Mesodermal cell (in vitro differentiated cells): ENCODE measurements around the gene ROMO1.

Experiments used
- H3K27ac ChIP-seq: 2 replicates; pipeline ENCODE4 v1.7.0; 2013; ENCODE audit warnings: mild to moderate bottlenecking, low read depth, low read length, moderate library complexity; ENCODE audit not compliant: severe bottlenecking
- H3K36me3 ChIP-seq: 2 replicates; pipeline ENCODE4 v1.7.1; 2013; ENCODE audit warnings: mild to moderate bottlenecking, low read length, moderate library complexity; ENCODE audit not compliant: control insufficient read depth, insufficient read depth
- H3K4me1 ChIP-seq: one replicate; pipeline ENCODE4 v1.7.1; 2013; ENCODE audit warnings: mild to moderate bottlenecking, low read length; ENCODE audit not compliant: insufficient read depth, control insufficient read depth, poor library complexity, severe bottlenecking
- H3K4me3 ChIP-seq: 2 replicates; pipeline ENCODE4 v1.7.0; 2013; ENCODE audit warnings: low read length, control low read depth, mild to moderate bottlenecking; ENCODE audit not compliant: insufficient read depth, poor library complexity, severe bottlenecking; ENCODE audit errors: extremely low read depth
- H3K9me3 ChIP-seq: 2 replicates; pipeline ENCODE4 v1.7.1; 2013; ENCODE audit warnings: mild to moderate bottlenecking, low read length, moderate library complexity; ENCODE audit not compliant: control insufficient read depth
- WGBS, 2 experiments: methylation state at CpG; one replicate each; pipeline ENCODE4 v1.1.5; 2013; ENCODE audit warnings: missing lambda C conversion rate in 2 of 2; ENCODE audit not compliant: insufficient coverage in 2 of 2; 5-methylcytosine and 5-hydroxymethylcytosine counted together

The ROMO1 gene

GRCh38 chr20:35661908-35662307, 37.3 kb upstream of the ROMO1 start:
- 83% methylated on average over 1 of the region's 3 CpGs; no CpG with 5 or more reads in 1 of the 2 experiments for WGBS, 2 experiments
- Histone ChIP-seq H3K4me1 (peaks cover 15% of the 10 kb centered on the region), H3K9me3 (no peaks in the 10 kb centered on the region), H3K36me3 (peaks cover 12% of the 10 kb centered on the region), H3K27ac (no peak overlapping the region), H3K4me3 (peak overlapping the region; percentile 19)

- Histone ChIP-seq H3K36me3 (peaks cover 6% of the 10 kb centered on the region), H3K4me1 (peaks cover 15% of the 10 kb centered on the region), H3K9me3 (no peaks in the 10 kb centered on the region), H3K4me3 (peak overlapping the region; percentile 91), H3K27ac (no peak overlapping the region)
- 14% methylated on average over 2 of the region's 2 CpGs; no CpG with 5 or more reads in 1 of the 2 experiments for WGBS, 2 experiments
Observed at GRCh38 chr20:35662551-35662950, 36.7 kb upstream of the ROMO1 start.

- WGBS, 2 experiments, result 0 to 1% methylated on average over 22 to 27 of the region's 28 CpGs
- peak overlapping the region; percentile 91 for H3K4me3 ChIP-seq
- H3K4me1 ChIP-seq, result peaks cover 15% of the 10 kb centered on the region
- H3K36me3 ChIP-seq, result peaks cover 6% of the 10 kb centered on the region
- H3K9me3 ChIP-seq, result no peaks in the 10 kb centered on the region
- peak overlapping the region; percentile 97 for H3K27ac ChIP-seq
Observed at GRCh38 chr20:35663516-35664465, 35.4 kb upstream of the ROMO1 start.

GRCh38 chr20:35664466-35665206, 34.6 kb upstream of the ROMO1 start, which contains the start of the genes CPNE1 and RBM12:
TSS of gene CPNE1 (minus strand) at chr20:35664900. CDS start at chr20:35632923, 31,977 bp downstream.
TSS of gene RBM12 (minus strand) at chr20:35664900. CDS start at chr20:35655322, 9,578 bp downstream.
- Histone ChIP-seq H3K9me3 (no peaks in the 10 kb centered on the region), H3K36me3 (peaks cover 14% of the 10 kb centered on the region), H3K4me1 (peaks cover 15% of the 10 kb centered on the region), H3K4me3 (peak within 1 kb of the TSS; percentile 91), H3K27ac (peak within 1 kb of the TSS; percentile 97)
- WGBS, 2 experiments, result 2 to 5% methylated on average over 35 to 40 of the region's 61 CpGs

GRCh38 chr20:35665949-35666288, 33.3 kb upstream of the ROMO1 start:
- Histone ChIP-seq H3K27ac (no peak overlapping the region), H3K36me3 (peaks cover 20% of the 10 kb centered on the region), H3K4me3 (no peak overlapping the region), H3K4me1 (peaks cover 15% of the 10 kb centered on the region), H3K9me3 (no peaks in the 10 kb centered on the region)
- WGBS, 2 experiments, result 92 to 97% methylated on average over 10 to 11 of the region's 17 CpGs

GRCh38 chr20:35669221-35669620, 30.0 kb upstream of the ROMO1 start:
- WGBS, 2 experiments, result 94 to 98% methylated on average over 4 to 5 of the region's 5 CpGs
- no peak overlapping the region for H3K4me3 ChIP-seq
- H3K27ac ChIP-seq, result no peak overlapping the region
- peaks cover 35% of the 10 kb centered on the region for H3K36me3 ChIP-seq
- H3K9me3 ChIP-seq, result no peaks in the 10 kb centered on the region
- no peaks in the 10 kb centered on the region for H3K4me1 ChIP-seq

- WGBS, 2 experiments, result 92% methylated on average over 1 of the region's 1 CpG; no CpG with 5 or more reads in 1 of the 2 experiments
- H3K27ac ChIP-seq, result no peak overlapping the region
- H3K4me1 ChIP-seq, result no peaks in the 10 kb centered on the region
- H3K9me3 ChIP-seq, result no peaks in the 10 kb centered on the region
- H3K36me3 ChIP-seq, result peaks cover 35% of the 10 kb centered on the region
- H3K4me3 ChIP-seq, result no peak overlapping the region
Observed at GRCh38 chr20:35669681-35670080, 29.5 kb upstream of the ROMO1 start.

- Histone ChIP-seq H3K27ac (no peak overlapping the region), H3K4me1 (no peaks in the 10 kb centered on the region), H3K4me3 (no peak overlapping the region), H3K36me3 (peaks cover 28% of the 10 kb centered on the region), H3K9me3 (no peaks in the 10 kb centered on the region)
- 88 to 89% methylated on average over 3 of the region's 4 CpGs for WGBS, 2 experiments
Observed at GRCh38 chr20:35673884-35674283, 25.3 kb upstream of the ROMO1 start.

- no peaks in the 10 kb centered on the region for H3K4me1 ChIP-seq
- no peaks in the 10 kb centered on the region for H3K9me3 ChIP-seq
- no CpG with 5 or more reads among the region's 8 CpGs for WGBS, 2 experiments
- no peak overlapping the region for H3K27ac ChIP-seq
- H3K4me3 ChIP-seq, result no peak overlapping the region
- peaks cover 18% of the 10 kb centered on the region for H3K36me3 ChIP-seq
Observed at GRCh38 chr20:35674921-35675320, 24.3 kb upstream of the ROMO1 start.

GRCh38 chr20:35680452-35681183, 18.6 kb upstream of the ROMO1 start:
- Histone ChIP-seq H3K4me3 (no peak overlapping the region), H3K4me1 (no peaks in the 10 kb centered on the region), H3K27ac (no peak overlapping the region), H3K9me3 (no peaks in the 10 kb centered on the region), H3K36me3 (peaks cover 3% of the 10 kb centered on the region)
- WGBS, 2 experiments, result 84 to 91% methylated on average over 4 of the region's 4 CpGs
